ENCODE measurements around the gene CDK5R2.

The CDK5R2 gene

DNA sequence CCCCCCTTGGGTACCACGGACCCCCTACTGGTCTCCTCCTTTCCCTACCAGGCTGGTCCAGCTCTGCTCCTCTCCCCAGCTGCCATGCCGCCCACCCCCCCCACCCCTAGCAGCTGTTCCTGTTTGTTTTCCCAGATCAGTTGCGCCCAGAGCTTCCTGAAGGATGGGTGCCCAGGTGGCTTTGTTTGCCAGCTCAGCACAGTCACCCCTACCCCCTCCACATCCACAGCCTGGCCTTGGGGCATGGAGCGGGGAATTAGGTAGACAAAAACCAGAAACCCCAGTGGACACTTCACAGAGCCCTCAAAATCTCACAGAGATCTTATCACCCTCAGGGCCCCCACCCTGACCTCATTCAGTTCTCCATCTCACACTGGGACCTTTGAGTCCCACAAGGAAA lies 37.5 kb downstream of the CDK5R2 start:
- H3K27ac ChIP-seq: peak overlapping the region; percentile 64; the same call in 1 of the 2 replicates
- no peak for TF ChIP-seq CTCF (conservative IDR thresholded peaks at IDR 0.05)
- no peak for TF ChIP-seq ZFX (IDR thresholded peaks at IDR 0.05)

- peak overlapping the region; percentile 64; the same call in 1 of the 2 replicates for H3K27ac ChIP-seq
- TF ChIP-seq ZFX (IDR thresholded peaks at IDR 0.05): no peak
- TF ChIP-seq CTCF (conservative IDR thresholded peaks at IDR 0.05): no peak
These were observed 38.3 kb downstream of the CDK5R2 start for GRCh38 chr2:218997731-218998130.

GRCh38 chr2:218998414-218999002 lies 39.0 kb downstream of the CDK5R2 start:
- TF ChIP-seq CTCF (conservative IDR thresholded peaks at IDR 0.05) (no peak), ZFX (IDR thresholded peaks at IDR 0.05) (no peak)
- H3K27ac ChIP-seq: peak overlapping the region; percentile 64; the same call in 1 of the 2 replicates

GRCh38 chr2:218999021-218999880 lies 39.8 kb downstream of the CDK5R2 start:
- no peak for TF ChIP-seq ZFX (IDR thresholded peaks at IDR 0.05)
- TF ChIP-seq CTCF (conservative IDR thresholded peaks at IDR 0.05): no peak
- peak overlapping the region; percentile 64; the same call in 1 of the 2 replicates for H3K27ac ChIP-seq

GRCh38 chr2:218999881-219000568 lies 40.6 kb downstream of the CDK5R2 start:
- TF ChIP-seq ZFX (IDR thresholded peaks at IDR 0.05): no peak
- TF ChIP-seq CTCF (conservative IDR thresholded peaks at IDR 0.05): no peak
- peak overlapping the region; percentile 64; the same call in 1 of the 2 replicates for H3K27ac ChIP-seq

DNA sequence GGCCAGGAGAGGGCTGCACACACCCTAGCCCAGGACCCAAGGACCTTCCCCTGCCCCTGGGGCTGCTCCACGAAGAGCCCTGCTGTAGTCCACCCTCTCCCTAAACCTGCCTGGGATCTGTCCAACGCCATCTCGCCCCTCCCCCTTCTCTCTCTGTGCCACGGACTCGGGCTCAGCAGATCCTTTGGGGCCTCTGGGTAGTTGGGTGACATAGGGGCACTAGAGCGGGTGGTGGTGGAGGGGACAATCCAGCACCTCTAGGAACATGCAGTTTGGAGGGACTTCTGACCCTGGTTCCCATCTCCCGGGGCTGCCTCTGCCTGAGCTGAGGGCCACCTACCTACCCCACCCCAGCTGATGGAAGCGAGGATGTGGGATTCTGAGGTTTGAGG lies 41.1 kb downstream of the CDK5R2 start:
- peak overlapping the region; percentile 64; the same call in 1 of the 2 replicates for H3K27ac ChIP-seq
- TF ChIP-seq CTCF (conservative IDR thresholded peaks at IDR 0.05): no peak
- TF ChIP-seq ZFX (IDR thresholded peaks at IDR 0.05): no peak

All from C4-2B (cell line).